ENCODE data around the gene CLEC2D.
"Not testable (repeated sequence)": the region's sequence is repeated elsewhere in the genome, so short reads cannot be mapped to it uniquely, and the experiment has no call there.

Gene CLEC2D

GRCh38 chr12:9661720-9662119 is 7.8 kb upstream of the CLEC2D start:
- no peak for FAIRE-seq

GRCh38 chr12:9662488-9662887 is 7.0 kb upstream of the CLEC2D start:
- no peak for FAIRE-seq

DNA sequence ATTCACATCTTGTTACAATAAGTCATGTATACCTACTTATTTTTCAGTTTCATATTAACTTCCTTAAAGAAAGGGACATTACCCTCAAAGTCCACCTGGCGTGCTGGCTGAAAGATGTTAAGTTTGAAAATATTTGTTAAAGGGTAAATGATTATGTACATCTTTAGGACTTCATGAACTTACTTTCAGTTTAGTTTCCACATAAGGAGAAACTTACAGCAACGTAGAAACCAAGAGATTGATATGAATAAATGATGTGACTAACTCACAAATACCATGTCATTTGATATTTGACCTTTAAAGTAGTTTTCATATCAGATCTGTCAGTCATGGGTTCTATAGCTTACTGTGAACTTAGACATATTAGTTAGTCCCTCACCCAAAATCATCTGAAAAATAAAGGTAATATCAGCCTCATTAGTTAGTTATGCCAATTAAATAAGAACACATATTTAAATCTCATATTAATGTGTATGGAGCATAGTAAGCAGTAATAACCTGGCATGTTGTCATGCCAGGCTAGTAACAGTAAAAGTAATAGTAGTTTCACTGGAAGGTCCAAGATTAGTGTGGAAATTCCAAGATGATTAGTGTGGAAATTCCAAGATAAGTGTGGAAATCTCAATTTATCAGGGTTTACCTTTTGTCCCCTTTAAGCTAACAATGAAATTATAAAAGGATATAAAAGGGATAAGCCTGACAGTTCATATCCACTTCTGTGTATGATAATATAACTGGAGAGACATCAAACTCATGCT is 1.9 kb upstream of the CLEC2D start:
- FAIRE-seq = no peak

DNA sequence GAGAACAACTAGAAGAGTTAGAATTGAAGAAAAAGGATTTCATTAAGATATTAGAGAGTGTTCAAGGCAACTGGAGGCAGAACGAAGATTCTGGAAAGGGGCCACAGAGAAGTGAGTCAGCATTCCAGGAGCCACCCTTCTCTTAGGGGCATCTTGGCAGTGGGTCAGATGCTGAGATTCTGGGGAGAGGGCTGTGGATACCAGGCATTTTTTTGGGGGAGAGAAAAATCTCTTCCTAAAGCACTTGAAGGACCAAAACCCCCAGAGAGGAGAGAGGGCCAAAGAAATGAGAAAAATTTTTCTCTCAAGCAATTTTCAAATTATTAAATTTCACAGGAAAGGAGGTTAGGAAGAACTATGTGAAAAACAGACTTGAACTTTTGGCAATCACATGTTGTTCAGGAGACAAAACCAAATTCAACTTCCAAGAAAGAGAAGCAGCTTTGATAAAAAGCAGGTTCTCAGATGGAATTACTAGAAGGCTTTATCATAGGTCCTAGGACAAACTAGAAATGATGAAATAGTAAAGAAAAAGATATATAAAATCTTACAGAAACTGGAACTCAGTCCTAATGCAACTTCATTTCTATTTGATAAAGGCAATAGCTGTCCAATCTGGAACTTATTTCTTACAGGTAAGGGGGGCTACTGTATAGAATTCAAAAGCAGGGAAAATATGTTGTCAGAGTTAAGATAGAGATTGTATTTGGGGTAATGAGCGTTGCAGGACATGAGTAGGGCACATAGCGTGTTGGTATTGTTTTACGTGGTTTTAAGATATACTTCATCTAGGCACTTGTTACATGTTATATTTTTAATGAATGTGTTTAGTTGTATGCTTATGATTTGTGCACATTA is 1.1 kb upstream of the CLEC2D start:
- no peak for FAIRE-seq

DNA sequence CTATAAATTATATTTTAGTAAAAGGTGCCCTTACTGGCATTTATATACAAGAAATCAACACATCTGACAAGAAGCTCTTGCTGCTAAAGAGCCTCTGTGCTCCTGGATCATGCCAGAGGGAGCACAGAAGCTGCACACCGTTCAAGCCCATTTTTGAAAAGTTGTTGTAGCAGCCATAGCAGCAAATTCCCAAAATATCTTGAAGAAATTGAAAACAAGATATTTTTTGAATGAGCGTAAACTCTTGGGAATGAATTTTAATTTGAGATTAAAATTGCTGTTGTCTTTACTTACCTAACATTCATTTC is 540 bp upstream of the CLEC2D start:
- FAIRE-seq = no peak

GRCh38 chr12:9672340-9672739 is 2.8 kb downstream of the CLEC2D start:
- not testable (repeated sequence) for FAIRE-seq

GRCh38 chr12:9673404-9674225 is 4.1 kb downstream of the CLEC2D start:
- FAIRE-seq = no peak

DNA sequence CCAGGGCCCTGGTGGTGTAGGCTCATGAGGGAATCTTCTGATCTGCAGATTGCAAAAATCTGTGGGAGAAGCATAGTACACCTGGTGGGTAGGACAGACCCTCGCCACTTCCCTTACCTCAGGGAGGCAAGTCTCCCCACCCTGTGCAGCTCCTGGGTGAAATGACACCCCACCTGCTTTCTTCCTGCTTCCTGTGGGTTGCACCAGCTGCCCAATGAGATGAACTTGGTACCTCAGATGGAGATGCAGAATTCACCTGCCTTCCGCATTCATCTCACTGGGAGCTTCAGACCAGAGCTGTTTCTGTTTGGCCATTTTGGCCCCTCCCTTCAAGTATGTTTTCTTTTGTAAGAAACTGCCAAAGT is 4.7 kb downstream of the CLEC2D start:
- FAIRE-seq = no peak

- FAIRE-seq = not testable (repeated sequence)
Measured at GRCh38 chr12:9682508-9682907, 13.0 kb downstream of the CLEC2D start.

GRCh38 chr12:9682949-9683348 is 13.4 kb downstream of the CLEC2D start:
- FAIRE-seq = not testable (repeated sequence)

DNA sequence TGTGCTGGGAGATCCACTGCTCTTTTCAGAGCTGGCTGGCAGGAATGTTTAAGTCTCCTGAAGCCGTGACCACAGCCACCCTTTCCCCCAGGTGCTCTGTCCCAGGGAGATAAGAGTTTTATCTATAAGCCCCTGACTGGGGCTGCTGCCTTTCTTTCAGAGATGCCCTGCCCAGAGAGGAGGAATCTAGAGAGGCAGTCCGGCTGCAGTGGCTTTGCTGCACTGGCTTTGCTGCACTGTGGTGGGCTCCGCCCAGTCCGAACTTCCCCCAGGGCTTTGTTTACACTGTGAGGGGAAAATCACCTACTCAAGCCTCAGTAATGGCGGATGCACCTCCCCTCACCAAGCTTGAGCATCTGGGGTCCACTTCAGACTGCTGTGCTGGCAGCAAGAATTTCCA is 15.9 kb downstream of the CLEC2D start:
- not testable (repeated sequence) for FAIRE-seq

- no peak for FAIRE-seq
Measured at GRCh38 chr12:9685915-9686314, 16.4 kb downstream of the CLEC2D start.

DNA sequence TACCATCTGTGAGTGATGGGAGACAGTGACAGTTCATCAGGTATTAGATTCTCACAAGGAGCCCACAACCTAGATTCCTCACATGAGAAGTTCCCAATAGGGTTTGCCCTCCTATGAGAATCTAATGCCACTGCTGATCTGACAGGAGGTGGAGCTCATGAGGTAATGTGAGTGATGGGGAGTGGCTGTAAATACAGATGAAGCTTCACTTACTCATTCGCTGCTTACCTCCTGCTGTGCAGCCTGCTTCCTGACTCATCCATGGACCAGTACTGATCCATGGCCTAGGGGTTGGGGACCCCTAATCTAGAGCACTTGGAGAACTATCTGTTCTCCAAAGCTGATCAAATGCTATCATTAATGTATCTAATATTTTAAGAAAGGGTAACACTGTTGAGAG is 17.7 kb downstream of the CLEC2D start:
- FAIRE-seq = no peak

DNA sequence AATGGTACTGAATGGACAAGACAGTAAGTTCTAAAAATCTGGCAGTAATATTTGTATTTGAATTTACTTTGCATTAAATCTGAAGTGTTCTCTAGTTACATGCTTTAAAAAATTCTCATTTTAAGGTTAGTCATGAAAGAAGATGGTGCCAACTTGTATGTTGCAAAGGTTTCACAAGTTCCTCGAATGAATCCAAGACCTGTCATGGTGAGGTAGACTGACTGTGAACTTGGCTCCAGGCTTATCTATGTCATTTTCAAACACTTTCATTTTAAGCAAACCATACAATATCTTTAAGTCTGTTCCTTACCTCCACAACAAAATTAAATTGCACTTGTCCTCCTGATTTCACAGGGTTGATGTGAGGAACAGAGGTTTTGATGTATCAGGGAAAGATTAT is 23.4 kb downstream of the CLEC2D start:
- FAIRE-seq = no peak

DNA sequence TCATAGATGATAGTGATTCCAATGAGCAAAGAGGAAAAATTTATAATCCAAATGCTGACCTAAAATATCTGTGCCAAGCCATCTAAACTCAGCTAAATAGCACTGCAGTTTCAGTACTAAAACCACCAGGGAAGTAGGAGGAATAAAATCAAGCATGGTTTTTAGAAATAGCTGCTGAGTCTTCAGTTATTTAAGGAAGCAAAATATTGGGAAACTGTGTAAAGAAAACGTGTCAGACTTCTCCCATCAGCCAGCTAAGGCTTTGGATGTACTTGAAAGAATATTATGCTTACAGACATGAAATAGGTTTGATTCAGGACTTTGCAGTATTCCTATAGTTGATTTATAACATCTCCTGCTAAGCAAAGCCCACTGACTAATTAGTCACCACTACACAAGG is 24.7 kb downstream of the CLEC2D start:
- no peak for FAIRE-seq

GRCh38 chr12:9695150-9695549 is 25.6 kb downstream of the CLEC2D start:
- FAIRE-seq = not testable (repeated sequence)

DNA sequence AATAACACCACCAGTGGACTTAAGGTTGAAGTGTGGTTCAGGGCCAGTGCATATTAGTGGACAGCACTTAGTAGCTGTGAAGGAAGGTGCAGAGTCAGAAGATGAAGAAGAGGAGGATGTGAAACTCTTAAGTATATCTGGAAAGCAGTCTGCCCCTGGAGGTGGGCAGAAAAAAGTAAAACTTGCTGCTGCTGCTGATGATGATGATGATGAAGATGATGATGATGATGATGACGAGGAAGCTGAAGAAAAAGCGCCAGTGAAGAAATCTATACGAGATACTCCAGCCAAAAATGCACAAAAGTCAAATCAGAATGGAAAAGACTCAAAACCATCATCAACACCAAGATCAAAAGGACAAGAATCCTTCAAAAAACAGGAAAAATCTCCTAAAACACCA is 26.1 kb downstream of the CLEC2D start:
- not testable (repeated sequence) for FAIRE-seq

DNA sequence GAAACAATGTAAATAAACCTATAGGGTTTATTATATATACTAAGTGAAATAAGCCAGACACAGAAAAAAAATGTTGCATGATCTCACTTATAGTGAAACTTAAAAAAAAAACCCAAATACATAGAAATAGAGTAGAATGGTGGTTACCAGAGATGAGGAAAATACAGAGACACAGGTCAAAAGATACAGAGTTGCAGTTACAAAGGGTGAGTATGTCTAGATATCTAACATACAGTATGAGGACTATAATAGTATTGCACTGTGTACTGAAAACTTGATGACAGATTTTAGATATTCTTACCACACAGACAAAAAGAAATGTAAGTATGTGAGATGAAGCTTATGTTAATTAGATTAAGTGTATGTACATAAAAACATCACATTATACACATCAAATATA is 28.1 kb downstream of the CLEC2D start:
- FAIRE-seq = no peak

- FAIRE-seq = no peak
Measured at GRCh38 chr12:9698681-9699080, 29.2 kb downstream of the CLEC2D start.

GRCh38 chr12:9699269-9699897 is 29.9 kb downstream of the CLEC2D start:
- FAIRE-seq = no peak

DNA sequence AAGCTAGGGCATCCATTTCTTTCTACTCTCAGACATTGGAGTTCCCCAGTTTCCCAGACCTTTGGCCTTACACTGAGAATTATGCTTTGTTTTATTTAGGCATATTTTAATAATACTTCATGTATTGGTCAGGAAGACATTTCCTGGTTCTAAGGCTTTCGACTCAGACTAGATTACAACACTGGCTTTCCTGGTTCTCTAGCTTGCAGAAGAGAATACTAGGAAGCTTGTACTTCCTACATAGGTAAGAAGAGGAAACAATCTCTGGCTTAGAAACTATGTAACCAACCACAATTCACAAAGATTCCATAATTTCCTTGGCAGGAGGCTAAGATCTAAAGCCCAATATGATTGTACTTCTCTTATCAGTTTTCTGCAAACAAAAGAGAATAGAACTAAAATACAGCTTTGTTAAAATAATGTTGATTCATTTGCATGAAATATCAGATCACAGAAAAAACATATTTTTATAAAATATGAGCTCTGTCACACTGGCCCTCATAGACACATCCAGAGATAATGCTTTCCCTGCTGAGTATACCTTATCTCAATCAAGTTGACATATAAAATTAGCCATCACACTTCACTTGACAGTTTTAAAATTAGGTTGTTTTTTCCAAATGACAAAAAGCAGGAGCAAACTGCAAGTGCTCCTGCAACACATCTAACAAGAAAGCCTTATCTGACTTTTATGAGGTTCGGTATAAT is 30.5 kb downstream of the CLEC2D start:
- FAIRE-seq = no peak

DNA sequence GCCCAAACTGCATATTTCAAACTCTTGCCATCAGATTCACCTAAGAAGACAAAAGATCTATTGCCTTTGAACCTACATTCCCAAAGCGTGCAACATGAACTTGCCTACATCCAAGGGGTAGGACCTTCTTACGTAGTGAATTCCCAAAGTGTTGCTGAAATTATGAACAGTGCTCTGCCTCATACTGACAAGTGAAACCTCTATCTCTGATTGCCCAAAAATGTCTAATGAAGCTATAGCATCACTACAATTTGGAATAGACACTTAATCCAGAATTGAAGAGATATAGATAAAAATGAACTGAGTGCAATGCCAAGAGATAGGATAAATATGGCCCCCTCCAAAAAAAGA is 31.1 kb downstream of the CLEC2D start:
- no peak for FAIRE-seq

Measured in A204.1 (cell line).